Large intestine (tissue), 1 donor: Measurements from ENCODE around the gene LPXN. TPM values are rescaled to one million over a fixed set of nuclear protein-coding genes. Genes with fewer than 3 reads are reported as not detected.

ENCODE experiments used
- polyA plus RNA-seq: library from polyadenylated mRNA; unstranded; fragments of 120-200 nt; gene quantifications from one replicate; pipeline ENCODE4 v1.2.1, GENCODE V29; 2013

The LPXN gene
- polyA plus RNA-seq, 1 donor = 13.4 TPM

Other genes with a start within 250 kb of the LPXN start
- gene OR5B17, start 216.8 kb downstream of the LPXN start, polyA plus RNA-seq = not detected
- gene OR5B3, start 169.0 kb downstream of the LPXN start, polyA plus RNA-seq = not detected
- 0.01 TPM for gene OR5B2, start 147.7 kb downstream of the LPXN start, polyA plus RNA-seq
- gene OR5B12, start 133.6 kb downstream of the LPXN start, polyA plus RNA-seq = 0.03 TPM
- gene OR5B21, start 67.8 kb downstream of the LPXN start, polyA plus RNA-seq = 0.07 TPM
- 51.5 TPM for gene ZFP91, start 3.2 kb upstream of the LPXN start, polyA plus RNA-seq
- 1.4 TPM for gene CNTF, start 46.8 kb upstream of the LPXN start, polyA plus RNA-seq
- 0.45 TPM for gene GLYAT, start 156.1 kb upstream of the LPXN start, polyA plus RNA-seq